Neural progenitor cell (in vitro differentiated cells): ENCODE measurements around the gene CREB5.

Experiments used
- CTCF ChIP-seq: fragments of 200-600 bp; sonication (generic); IDR thresholded peaks from 2 replicates; pipeline ENCODE4 v1.5.1; 2017; ENCODE audit warnings: antibody characterized with exemption, mild to moderate bottlenecking
- EZH2 ChIP-seq: fragments of 200-600 bp; sonication (generic); IDR thresholded peaks from 2 replicates; pipeline ENCODE4 v1.6.1; 2017; ENCODE audit warnings: antibody characterized with exemption, mild to moderate bottlenecking, moderate library complexity
- EZH2phosphoT487 ChIP-seq: fragments of 200-600 bp; sonication (generic); IDR thresholded peaks from 2 replicates; pipeline ENCODE4 v1.6.1; 2017; ENCODE audit warnings: antibody characterized with exemption

DNA sequence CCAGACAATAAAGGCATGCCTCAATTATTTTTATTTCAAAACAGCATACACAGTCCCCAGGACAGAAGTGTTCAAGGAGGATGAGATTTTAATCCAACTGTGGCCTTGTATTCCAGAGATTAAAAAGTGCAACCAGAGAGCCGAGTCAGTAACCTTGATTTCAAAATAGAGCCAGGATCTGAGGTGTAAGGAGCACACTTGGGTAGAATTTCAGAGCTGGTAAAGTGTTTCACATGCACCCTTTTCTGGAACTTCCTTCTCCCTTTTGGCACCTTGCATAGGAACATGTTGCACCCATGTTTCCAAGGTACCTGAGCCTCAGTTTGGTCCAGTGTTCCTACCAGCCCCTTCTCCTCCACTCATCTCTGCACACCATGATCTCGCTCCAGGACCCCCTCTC, 320.7 kb downstream of the CREB5 start:
- TF ChIP-seq CTCF (no peak), EZH2 (no peak), EZH2phosphoT487 (no peak)
